ENCODE results near the gene PPP2R2C. TPM values are rescaled to one million over a fixed set of nuclear protein-coding genes. Genes with fewer than 3 reads are reported as not detected.

Gene PPP2R2C
- total and polyA plus RNA-seq, 2 of the 4 experiments (the other 2 are of a cell fraction): 0.03 TPM; not detected in 1

- Histone ChIP-seq H3K4ac (ENCODE audit: low read depth, low read length) (no peak overlapping the region), H3K4me3 (ENCODE audit: insufficient read depth, low read depth, low read length) (no peak overlapping the region), H2BK120ac (ENCODE audit: low read depth, low read length) (no peak overlapping the region), H2BK20ac (ENCODE audit: low read depth, low read length) (no peak overlapping the region), H3K27ac (ENCODE audit: insufficient read depth, low read length) (no peak overlapping the region), H3K4me1 (ENCODE audit: control insufficient read depth, insufficient read depth, low read length) (no peaks in the 10 kb centered on the region), H3K9me3 (ENCODE audit: control insufficient read depth, insufficient read depth, low read length) (no peaks in the 10 kb centered on the region), H3K79me1 (ENCODE audit: low read depth in 1 of 2, low read length in 2 of 2) (no peaks in the 10 kb centered on the region), H4K20me1 (ENCODE audit: insufficient read depth, low read length) (no peaks in the 10 kb centered on the region), H2BK5ac (ENCODE audit: low read depth, low read length, poor library complexity, severe bottlenecking) (no peak overlapping the region), H2AK5ac (ENCODE audit: low read depth, low read length) (no peak overlapping the region), H4K91ac (ENCODE audit: insufficient read depth, low read depth, low read length) (no peak overlapping the region), H2BK15ac (ENCODE audit: low read depth, low read length) (no peak overlapping the region), H4K8ac (ENCODE audit: low read depth in 2 of 2, low read length in 2 of 2) (no peak overlapping the region), H3K9ac (ENCODE audit: low read depth, low read length) (no peak overlapping the region), H2AFZ (replicated peaks; ENCODE audit: low read length, poor library complexity) (no peak overlapping the region), H3K36me3 (ENCODE audit: control insufficient read depth, insufficient read depth, low read length) (no peaks in the 10 kb centered on the region), H4K5ac (ENCODE audit: low read depth, low read length) (no peak overlapping the region), H3K23ac (ENCODE audit: low read depth, low read length) (no peak overlapping the region), H3K18ac (ENCODE audit: low read depth, low read length) (no peak overlapping the region), H2AK9ac (replicated peaks; ENCODE audit: low read depth, low read length, poor library complexity) (no peak overlapping the region), H3K9me1 (ENCODE audit: insufficient read depth, low read length) (no peaks in the 10 kb centered on the region), H3K27me3 (ENCODE audit: control insufficient read depth, insufficient read depth, low read length) (peaks cover 4% of the 10 kb centered on the region), H3K14ac (replicated peaks; ENCODE audit: low read depth, low read length) (no peak overlapping the region), H3K56ac (ENCODE audit: extremely low read depth, insufficient read depth, low read length) (no peak overlapping the region), H3K4me2 (ENCODE audit: low read depth, low read length) (no peak overlapping the region)
- DNase-seq (no peak), ATAC-seq (ENCODE audit: low read depth) (no peak)
- ChIA-PET POLR2A (ENCODE audit: unreplicated experiment) (interaction anchor here (0.7 kb wide), 1 partner anchor 11 kb away, joined by 3 read pairs; no protein-coding TSS in a partner anchor), CTCF (interaction anchor here (0.6 kb wide), 1 partner anchor 110 kb away, joined by 3 read pairs; no protein-coding TSS in a partner anchor)
- no CpG with 5 or more reads among the region's 4 CpGs for WGBS, 2 experiments (ENCODE audit: extremely low coverage in 2 of 2, insufficient read length in 1 of 2)
- intact Hi-C loops (cut with micrococcal nuclease) (no loop called here), dilution Hi-C loops (cut with HindIII; ENCODE audit: low sequenced_read_pairs, unreplicated experiment) (no loop called here), in situ Hi-C loops (cut with MboI; ENCODE audit: low sequenced_read_pairs) (no loop called here)
- BruUV-seq (replicated peaks): no TSS peak
- no peak for TF ChIP-seq POLR2A (IDR thresholded peaks at IDR 0.05; ENCODE audit: low read depth, low read length)
- TF ChIP-seq, protein P1, sequence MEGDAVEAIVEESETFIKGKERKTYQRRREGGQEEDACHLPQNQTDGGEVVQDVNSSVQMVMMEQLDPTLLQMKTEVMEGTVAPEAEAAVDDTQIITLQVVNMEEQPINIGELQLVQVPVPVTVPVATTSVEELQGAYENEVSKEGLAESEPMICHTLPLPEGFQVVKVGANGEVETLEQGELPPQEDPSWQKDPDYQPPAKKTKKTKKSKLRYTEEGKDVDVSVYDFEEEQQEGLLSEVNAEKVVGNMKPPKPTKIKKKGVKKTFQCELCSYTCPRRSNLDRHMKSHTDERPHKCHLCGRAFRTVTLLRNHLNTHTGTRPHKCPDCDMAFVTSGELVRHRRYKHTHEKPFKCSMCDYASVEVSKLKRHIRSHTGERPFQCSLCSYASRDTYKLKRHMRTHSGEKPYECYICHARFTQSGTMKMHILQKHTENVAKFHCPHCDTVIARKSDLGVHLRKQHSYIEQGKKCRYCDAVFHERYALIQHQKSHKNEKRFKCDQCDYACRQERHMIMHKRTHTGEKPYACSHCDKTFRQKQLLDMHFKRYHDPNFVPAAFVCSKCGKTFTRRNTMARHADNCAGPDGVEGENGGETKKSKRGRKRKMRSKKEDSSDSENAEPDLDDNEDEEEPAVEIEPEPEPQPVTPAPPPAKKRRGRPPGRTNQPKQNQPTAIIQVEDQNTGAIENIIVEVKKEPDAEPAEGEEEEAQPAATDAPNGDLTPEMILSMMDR (conservative IDR thresholded peaks at IDR 0.05; ENCODE audit: low read depth, low read length): no peak
- TF ChIP-seq MAFK (IDR thresholded peaks at IDR 0.05; ENCODE audit: low read depth, low read length): no peak
- no peak for TF ChIP-seq BHLHE40 (IDR thresholded peaks at IDR 0.05; ENCODE audit: low read depth, low read length)
- TF ChIP-seq RAD21 (IDR thresholded peaks at IDR 0.05; ENCODE audit: low read length): no peak
- TF ChIP-seq MAZ (IDR thresholded peaks at IDR 0.05; ENCODE audit: borderline replicate concordance, low read depth, low read length): no peak
- no peak for TF ChIP-seq MXI1 (IDR thresholded peaks at IDR 0.05; ENCODE audit: borderline replicate concordance, low read depth, low read length)
- no peak for TF ChIP-seq USF2 (IDR thresholded peaks at IDR 0.05; ENCODE audit: low read depth, low read length)
- no peak for TF ChIP-seq RCOR1 (IDR thresholded peaks at IDR 0.05; ENCODE audit: insufficient replicate concordance, low read length)
- TF ChIP-seq NFE2L2 (IDR thresholded peaks at IDR 0.05; ENCODE audit: low read depth, low read length): no peak
- TF ChIP-seq, protein P2, sequence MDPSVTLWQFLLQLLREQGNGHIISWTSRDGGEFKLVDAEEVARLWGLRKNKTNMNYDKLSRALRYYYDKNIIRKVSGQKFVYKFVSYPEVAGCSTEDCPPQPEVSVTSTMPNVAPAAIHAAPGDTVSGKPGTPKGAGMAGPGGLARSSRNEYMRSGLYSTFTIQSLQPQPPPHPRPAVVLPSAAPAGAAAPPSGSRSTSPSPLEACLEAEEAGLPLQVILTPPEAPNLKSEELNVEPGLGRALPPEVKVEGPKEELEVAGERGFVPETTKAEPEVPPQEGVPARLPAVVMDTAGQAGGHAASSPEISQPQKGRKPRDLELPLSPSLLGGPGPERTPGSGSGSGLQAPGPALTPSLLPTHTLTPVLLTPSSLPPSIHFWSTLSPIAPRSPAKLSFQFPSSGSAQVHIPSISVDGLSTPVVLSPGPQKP (IDR thresholded peaks at IDR 0.05; ENCODE audit: borderline replicate concordance, low read depth, low read length): no peak
- TF ChIP-seq SMC3 (IDR thresholded peaks at IDR 0.05; ENCODE audit: low read depth, low read length): no peak
- no peak for TF ChIP-seq FOS (IDR thresholded peaks at IDR 0.05; ENCODE audit: low read depth, low read length)
- no peak for TF ChIP-seq RFX5 (IDR thresholded peaks at IDR 0.05; ENCODE audit: low read depth, low read length)
- no peak for TF ChIP-seq CEBPB (IDR thresholded peaks at IDR 0.05; ENCODE audit: low read depth, low read length)
- TF ChIP-seq CHD1 (IDR thresholded peaks at IDR 0.05; ENCODE audit: low read depth, low read length): no peak
Observed at GRCh38 chr4:6361076-6361784, 111.2 kb downstream of the PPP2R2C start.

Measured in IMR-90 (cell line).